Measurements from ENCODE around the gene ME2.
"Not testable (repeated sequence)": the region's sequence is repeated elsewhere in the genome, so short reads cannot be mapped to it uniquely, and the experiment has no call there.

The ME2 gene

GRCh38 chr18:50961974-50962373 is 83.1 kb downstream of the ME2 start:
- H3K27me3 Mint-ChIP-seq = no peaks in the 10 kb centered on the region
- peaks cover 25% of the 10 kb centered on the region for H3K9me3 Mint-ChIP-seq
- H3K27ac Mint-ChIP-seq = no peak overlapping the region
- H3K4me3 Mint-ChIP-seq = no peak overlapping the region
- no peak for DNase-seq
- H3K36me3 Mint-ChIP-seq (ENCODE audit: low read depth) = peaks cover 18% of the 10 kb centered on the region
- no peaks in the 10 kb centered on the region for H3K4me1 Mint-ChIP-seq (ENCODE audit: low read depth)

GRCh38 chr18:50967714-50968661 is 89.1 kb downstream of the ME2 start, which contains the start of gene ELAC1:
Gene ELAC1, plus strand, starts transcription at chr18:50968040. Its CDS starts 6,365 bp downstream, at chr18:50974405.
- peaks cover 30% of the 10 kb centered on the region for H3K4me1 Mint-ChIP-seq (ENCODE audit: low read depth)
- H3K27ac Mint-ChIP-seq = peak within 1 kb of the TSS; percentile 97
- peak; percentile 80 for DNase-seq
- H3K27me3 Mint-ChIP-seq = no peaks in the 10 kb centered on the region
- peaks cover 10% of the 10 kb centered on the region for H3K9me3 Mint-ChIP-seq
- H3K4me3 Mint-ChIP-seq = peak within 1 kb of the TSS; percentile 96
- H3K36me3 Mint-ChIP-seq (ENCODE audit: low read depth) = peaks cover 14% of the 10 kb centered on the region

DNA sequence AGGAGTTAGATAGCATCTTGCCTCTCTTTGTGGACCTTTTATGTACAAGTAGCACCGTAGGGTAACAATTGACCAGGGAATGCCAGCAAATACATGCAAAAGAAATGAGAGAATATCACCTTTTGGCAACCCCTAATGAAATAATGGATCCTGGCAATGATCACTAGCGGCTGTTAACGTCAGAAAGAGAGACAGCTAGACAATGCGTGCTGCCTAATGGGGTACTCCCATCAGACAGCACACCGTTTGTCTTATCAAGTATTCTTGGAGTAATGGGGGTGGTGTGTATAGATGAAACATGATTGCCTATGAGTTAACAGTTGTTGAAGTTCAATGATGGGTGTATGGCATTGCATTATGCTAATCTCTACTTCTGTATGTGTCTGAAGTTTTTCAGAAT is 90.5 kb downstream of the ME2 start:
- Mint-ChIP-seq H3K4me3 (peak overlapping the region; percentile 96), H3K4me1 (ENCODE audit: low read depth) (peaks cover 41% of the 10 kb centered on the region), H3K27me3 (no peaks in the 10 kb centered on the region), H3K27ac (peak overlapping the region; percentile 97), H3K36me3 (ENCODE audit: low read depth) (peaks cover 11% of the 10 kb centered on the region), H3K9me3 (no peaks in the 10 kb centered on the region)
- no peak for DNase-seq

- H3K9me3 Mint-ChIP-seq = no peaks in the 10 kb centered on the region
- no peak overlapping the region for H3K27ac Mint-ChIP-seq
- H3K27me3 Mint-ChIP-seq = no peaks in the 10 kb centered on the region
- H3K36me3 Mint-ChIP-seq (ENCODE audit: low read depth) = peaks cover 17% of the 10 kb centered on the region
- peaks cover 41% of the 10 kb centered on the region for H3K4me1 Mint-ChIP-seq (ENCODE audit: low read depth)
- no peak for DNase-seq
- no peak overlapping the region for H3K4me3 Mint-ChIP-seq
Observed at GRCh38 chr18:50970006-50970405, 91.1 kb downstream of the ME2 start.

- Mint-ChIP-seq H3K27ac (peak overlapping the region; percentile 82), H3K4me1 (ENCODE audit: low read depth) (peaks cover 40% of the 10 kb centered on the region), H3K36me3 (ENCODE audit: low read depth) (peaks cover 40% of the 10 kb centered on the region)
- not testable (repeated sequence) for H3K27me3 Mint-ChIP-seq, DNase-seq, H3K9me3 Mint-ChIP-seq, H3K4me3 Mint-ChIP-seq
Observed at GRCh38 chr18:50972404-50972803, 93.5 kb downstream of the ME2 start.

GRCh38 chr18:50973367-50974126 is 94.6 kb downstream of the ME2 start:
- H3K27ac Mint-ChIP-seq = peak overlapping the region; percentile 82
- H3K36me3 Mint-ChIP-seq (ENCODE audit: low read depth) = peaks cover 48% of the 10 kb centered on the region
- peaks cover 4% of the 10 kb centered on the region for H3K9me3 Mint-ChIP-seq
- H3K4me3 Mint-ChIP-seq = no peak overlapping the region
- H3K4me1 Mint-ChIP-seq (ENCODE audit: low read depth) = peaks cover 37% of the 10 kb centered on the region
- H3K27me3 Mint-ChIP-seq = no peaks in the 10 kb centered on the region
- no peak for DNase-seq

DNA sequence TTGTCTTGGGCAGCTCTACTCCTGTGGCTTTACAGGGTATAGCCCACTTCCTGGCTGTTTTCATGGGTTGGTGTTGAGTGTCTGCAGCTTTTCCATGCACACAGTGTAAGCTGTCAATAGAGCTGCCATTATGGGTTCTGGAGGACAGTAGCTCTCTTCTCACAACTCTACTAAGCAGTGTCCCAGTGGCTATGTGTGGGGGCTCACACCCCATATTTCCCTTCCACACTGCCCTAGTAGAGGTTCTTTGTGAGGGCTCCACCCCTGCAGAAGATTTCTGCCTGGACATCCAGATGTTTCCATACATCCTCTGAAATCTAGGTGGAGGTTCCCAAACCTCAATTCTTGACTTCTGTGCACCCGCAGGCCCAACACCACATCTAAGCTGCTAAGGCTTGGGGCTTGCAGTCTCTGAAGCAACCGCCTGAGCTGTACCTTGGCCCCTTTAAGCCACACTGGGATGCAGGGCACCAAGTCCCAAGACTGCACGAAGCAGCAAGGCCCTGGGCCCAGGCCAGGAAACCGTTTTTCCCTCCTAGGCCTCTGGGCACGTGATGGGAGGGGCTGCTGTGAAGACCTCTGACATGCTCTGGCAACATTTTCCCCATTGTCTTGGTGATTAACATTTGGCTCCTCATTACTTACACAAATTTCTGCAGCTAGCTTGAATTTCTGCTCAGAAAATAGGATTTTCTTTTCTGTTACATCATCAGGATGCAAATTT is 98.3 kb downstream of the ME2 start:
- Mint-ChIP-seq H3K36me3 (ENCODE audit: low read depth) (peaks cover 61% of the 10 kb centered on the region), H3K4me1 (ENCODE audit: low read depth) (peaks cover 16% of the 10 kb centered on the region), H3K27ac (no peak overlapping the region), H3K27me3 (no peaks in the 10 kb centered on the region), H3K4me3 (no peak overlapping the region), H3K9me3 (peaks cover 4% of the 10 kb centered on the region)
- DNase-seq = no peak

GRCh38 chr18:50981381-50981780 is 102.5 kb downstream of the ME2 start:
- Mint-ChIP-seq H3K4me1 (ENCODE audit: low read depth) (no peaks in the 10 kb centered on the region), H3K9me3 (peaks cover 4% of the 10 kb centered on the region), H3K27me3 (no peaks in the 10 kb centered on the region), H3K36me3 (ENCODE audit: low read depth) (peaks cover 66% of the 10 kb centered on the region), H3K4me3 (no peak overlapping the region), H3K27ac (no peak overlapping the region)
- DNase-seq = no peak

DNA sequence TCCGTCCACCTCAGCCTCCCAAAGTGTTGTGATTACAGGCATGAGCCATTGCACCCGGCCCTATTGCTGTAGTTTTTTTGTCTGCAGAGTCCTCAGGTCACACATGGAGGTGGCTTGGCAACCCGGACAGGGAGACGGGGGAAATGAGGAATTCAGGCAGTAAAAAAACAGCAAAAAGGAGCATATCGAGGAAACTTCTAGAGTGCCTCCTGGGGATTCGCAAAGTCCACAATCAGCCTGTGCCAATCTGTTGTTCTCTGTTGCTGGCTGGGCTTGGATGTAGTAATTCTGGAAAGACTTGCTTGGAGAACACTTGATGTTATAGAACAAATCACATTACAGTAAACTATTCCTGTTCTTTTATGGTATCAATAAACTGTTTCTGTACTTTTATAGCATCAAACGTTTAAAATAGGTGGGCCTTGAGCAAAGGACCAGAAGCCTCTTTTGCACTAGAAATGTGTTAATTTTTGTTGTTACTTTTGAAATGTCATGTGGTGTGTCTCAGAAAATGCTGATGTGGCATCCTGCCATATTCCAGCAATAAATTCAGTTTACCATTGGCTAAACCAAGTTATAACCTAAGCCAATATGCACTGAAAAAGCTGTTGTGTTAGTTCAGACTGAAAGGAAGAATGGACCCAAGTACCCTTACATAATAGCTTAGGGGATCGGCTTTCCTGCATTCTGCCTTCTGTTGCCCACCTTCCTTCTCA is 103.3 kb downstream of the ME2 start:
- no peaks in the 10 kb centered on the region for H3K27me3 Mint-ChIP-seq
- H3K4me1 Mint-ChIP-seq (ENCODE audit: low read depth) = no peaks in the 10 kb centered on the region
- H3K27ac Mint-ChIP-seq = no peak overlapping the region
- DNase-seq = no peak
- H3K9me3 Mint-ChIP-seq = peaks cover 2% of the 10 kb centered on the region
- peaks cover 66% of the 10 kb centered on the region for H3K36me3 Mint-ChIP-seq (ENCODE audit: low read depth)
- no peak overlapping the region for H3K4me3 Mint-ChIP-seq

DNA sequence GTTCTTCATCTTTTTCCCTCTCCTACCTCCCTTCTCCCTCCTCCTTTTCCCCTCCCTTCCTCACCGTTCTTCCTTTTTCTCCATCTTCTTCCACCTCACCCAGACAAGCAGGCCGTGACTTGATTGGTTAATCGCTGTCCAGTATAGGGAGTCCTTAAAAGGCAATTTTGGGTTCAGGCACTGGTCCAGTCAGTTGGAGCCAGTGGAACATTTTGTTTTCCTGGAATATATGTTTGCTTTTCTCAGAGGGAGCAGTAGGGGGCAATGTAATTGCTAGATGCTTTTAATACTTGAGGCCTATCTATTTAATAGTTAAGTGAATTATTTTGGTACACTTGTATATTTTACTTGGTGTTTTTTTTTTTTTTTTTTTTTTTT is 103.9 kb downstream of the ME2 start:
- Mint-ChIP-seq H3K4me1 (ENCODE audit: low read depth) (no peaks in the 10 kb centered on the region), H3K4me3 (no peak overlapping the region), H3K27me3 (no peaks in the 10 kb centered on the region), H3K27ac (no peak overlapping the region), H3K36me3 (ENCODE audit: low read depth) (peaks cover 65% of the 10 kb centered on the region), H3K9me3 (no peaks in the 10 kb centered on the region)
- no peak for DNase-seq

GRCh38 chr18:50986360-50987087 is 107.6 kb downstream of the ME2 start:
- Mint-ChIP-seq H3K4me3 (no peak overlapping the region), H3K36me3 (ENCODE audit: low read depth) (peaks cover 46% of the 10 kb centered on the region), H3K4me1 (ENCODE audit: low read depth) (no peaks in the 10 kb centered on the region), H3K27me3 (no peaks in the 10 kb centered on the region), H3K27ac (no peak overlapping the region), H3K9me3 (no peaks in the 10 kb centered on the region)
- DNase-seq = no peak

DNA sequence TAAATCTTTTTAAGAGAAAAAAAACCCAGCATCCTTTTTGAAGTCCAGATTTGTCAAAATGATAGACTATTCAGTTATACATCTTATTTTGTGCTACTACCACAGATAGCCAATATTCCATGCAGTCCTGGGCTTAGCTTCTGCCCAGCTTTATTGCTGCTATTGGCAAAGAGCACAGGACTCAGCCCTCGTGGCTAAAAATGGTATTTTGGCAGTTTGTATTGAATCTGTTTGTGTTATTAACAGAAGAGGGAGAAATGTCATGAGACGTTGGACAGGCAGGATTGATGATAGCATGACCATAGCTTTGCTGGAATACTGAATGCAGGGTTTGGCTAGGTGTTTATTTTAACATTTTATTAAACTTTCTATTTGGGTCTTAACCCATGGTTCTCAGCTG is 108.3 kb downstream of the ME2 start:
- H3K9me3 Mint-ChIP-seq = no peaks in the 10 kb centered on the region
- H3K36me3 Mint-ChIP-seq (ENCODE audit: low read depth) = peaks cover 46% of the 10 kb centered on the region
- no peak overlapping the region for H3K27ac Mint-ChIP-seq
- no peaks in the 10 kb centered on the region for H3K27me3 Mint-ChIP-seq
- DNase-seq = no peak
- H3K4me1 Mint-ChIP-seq (ENCODE audit: low read depth) = no peaks in the 10 kb centered on the region
- H3K4me3 Mint-ChIP-seq = no peak overlapping the region

DNA sequence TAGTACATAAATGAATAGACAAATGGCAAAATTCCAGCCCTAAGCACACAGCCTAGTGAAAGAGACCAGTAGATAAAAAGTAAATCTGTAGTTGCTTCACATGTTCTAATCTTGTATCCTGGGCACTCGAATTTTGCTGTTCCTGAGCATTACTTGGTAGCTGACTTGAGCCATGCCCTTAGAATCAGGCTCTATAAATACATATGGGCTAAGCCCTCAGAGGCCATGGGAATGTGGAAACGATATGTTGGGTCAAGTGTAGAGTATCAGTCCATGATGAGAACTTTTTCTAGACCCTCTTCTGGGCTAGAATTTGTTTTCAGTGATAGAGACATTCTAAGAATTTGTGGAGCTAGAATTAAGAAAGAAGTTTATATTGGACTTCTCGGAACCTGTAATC is 110.8 kb downstream of the ME2 start:
- Mint-ChIP-seq H3K27ac (no peak overlapping the region), H3K36me3 (ENCODE audit: low read depth) (peaks cover 30% of the 10 kb centered on the region), H3K4me1 (ENCODE audit: low read depth) (no peaks in the 10 kb centered on the region), H3K27me3 (no peaks in the 10 kb centered on the region), H3K4me3 (no peak overlapping the region), H3K9me3 (no peaks in the 10 kb centered on the region)
- DNase-seq = no peak

All from activated T-cell treated with anti-CD3 and anti-CD28 coated beads, Interleukin-2, amount 50 U/mL, for 24 hours (primary cell).